Myocyte (in vitro differentiated cells): ENCODE measurements around the gene PRPH. TPM values are rescaled to one million over a fixed set of nuclear protein-coding genes. Genes with fewer than 3 reads are reported as not detected.
"Not testable (repeated sequence)": the region's sequence is repeated elsewhere in the genome, so short reads cannot be mapped to it uniquely, and the experiment has no call there.

Source experiments
- DNase-seq: peaks from one replicate; pipeline ENCODE4 v3.0.0-alpha.2; 2012; ENCODE audit warnings: low read depth
- polyA plus RNA-seq: library from polyadenylated mRNA; unstranded; fragments of >200 nt; gene quantifications from one replicate; pipeline ENCODE4 v1.2.1, GENCODE V29; 2012; ENCODE audit warnings: missing spikeins
- total RNA-seq: library from RNA; depleted of rRNA; stranded (reverse); fragments of >200 nt; gene quantifications from 2 replicates; pipeline ENCODE4 v1.2.3, GENCODE V29; 2014

Gene PRPH
- 0.05 TPM in 1 of 2 replicates, not detected in the other for total RNA-seq
- 0.34 TPM for polyA plus RNA-seq

DNA sequence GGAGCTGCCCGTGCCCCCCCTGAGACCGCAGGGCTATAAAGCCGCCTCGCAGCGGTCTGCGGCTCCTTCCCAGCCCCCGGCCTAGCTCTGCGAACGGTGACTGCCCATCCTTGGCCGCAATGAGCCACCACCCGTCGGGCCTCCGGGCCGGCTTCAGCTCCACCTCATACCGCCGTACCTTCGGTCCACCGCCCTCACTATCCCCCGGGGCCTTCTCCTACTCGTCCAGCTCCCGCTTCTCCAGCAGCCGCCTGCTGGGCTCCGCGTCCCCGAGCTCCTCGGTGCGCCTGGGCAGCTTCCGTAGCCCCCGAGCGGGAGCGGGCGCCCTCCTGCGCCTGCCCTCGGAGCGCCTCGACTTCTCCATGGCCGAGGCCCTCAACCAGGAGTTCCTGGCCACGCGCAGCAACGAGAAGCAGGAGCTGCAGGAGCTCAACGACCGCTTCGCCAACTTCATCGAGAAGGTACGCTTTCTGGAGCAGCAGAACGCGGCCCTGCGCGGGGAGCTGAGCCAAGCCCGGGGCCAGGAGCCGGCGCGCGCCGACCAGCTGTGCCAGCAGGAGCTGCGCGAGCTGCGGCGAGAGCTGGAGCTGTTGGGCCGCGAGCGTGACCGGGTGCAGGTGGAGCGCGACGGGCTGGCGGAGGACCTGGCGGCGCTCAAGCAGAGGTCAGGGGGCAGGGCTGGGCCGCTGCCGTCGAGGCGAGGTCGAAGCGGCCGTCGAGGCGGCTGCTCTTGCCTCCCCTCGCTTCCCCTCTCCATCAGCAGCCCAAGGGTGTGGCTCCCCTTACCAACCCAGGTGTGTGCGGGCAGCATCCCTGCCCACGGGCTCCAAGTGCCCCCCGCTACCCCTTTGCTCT, at the start of gene PRPH:
Gene PRPH, plus strand, starts transcription at position 66 of the 855 bp plus-strand sequence. Its CDS starts 54 bp downstream, at position 120.
- DNase-seq = no peak

DNA sequence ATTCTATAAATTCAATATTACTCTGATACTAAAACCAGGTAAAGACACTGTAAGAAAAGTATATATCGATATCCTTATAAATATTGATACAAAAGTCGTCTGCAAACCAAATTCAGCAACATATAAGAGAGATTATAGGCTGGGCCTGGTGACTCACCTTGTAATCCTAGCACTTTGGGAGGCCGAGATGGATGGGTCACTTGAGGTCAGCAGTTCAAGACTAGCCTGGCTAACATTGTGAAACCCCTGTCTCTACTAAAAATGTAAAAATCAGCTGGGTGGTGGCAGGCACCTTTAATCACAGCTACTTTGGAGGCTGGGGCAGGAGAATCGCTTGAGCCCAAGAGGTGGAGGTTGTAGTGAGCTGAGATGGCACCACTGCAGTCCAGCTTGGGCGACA, 43.6 kb upstream of the PRPH start:
- DNase-seq = no peak

DNA sequence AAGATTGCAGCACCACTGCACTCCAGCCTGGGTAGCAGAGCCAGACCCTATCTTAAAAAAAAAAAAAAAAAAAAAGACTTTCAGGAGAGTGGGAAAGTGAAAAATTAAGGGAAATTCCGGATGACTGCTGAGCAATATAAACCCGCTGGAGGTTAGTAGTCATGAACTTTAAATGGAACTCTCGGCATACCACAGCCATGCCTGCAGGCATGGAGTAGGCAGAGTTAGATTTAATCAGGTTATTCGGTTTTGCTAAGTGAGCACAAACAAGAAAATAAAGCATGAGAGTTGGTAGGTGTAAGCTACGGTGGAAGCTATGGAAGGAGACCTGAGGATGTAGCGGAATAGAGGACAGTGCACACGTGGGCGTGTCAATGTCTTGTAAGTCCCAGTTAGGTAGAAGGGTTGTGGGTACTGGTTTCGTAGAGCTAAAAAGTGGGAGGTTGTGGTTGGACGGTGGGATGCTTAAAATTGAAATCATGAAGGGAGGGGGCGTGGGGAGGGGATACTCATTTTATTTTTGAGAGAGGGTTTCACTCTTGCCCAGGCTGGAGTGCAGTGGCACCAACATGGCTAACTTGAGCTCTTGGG, 41.8 kb upstream of the PRPH start:
- no peak for DNase-seq

DNA sequence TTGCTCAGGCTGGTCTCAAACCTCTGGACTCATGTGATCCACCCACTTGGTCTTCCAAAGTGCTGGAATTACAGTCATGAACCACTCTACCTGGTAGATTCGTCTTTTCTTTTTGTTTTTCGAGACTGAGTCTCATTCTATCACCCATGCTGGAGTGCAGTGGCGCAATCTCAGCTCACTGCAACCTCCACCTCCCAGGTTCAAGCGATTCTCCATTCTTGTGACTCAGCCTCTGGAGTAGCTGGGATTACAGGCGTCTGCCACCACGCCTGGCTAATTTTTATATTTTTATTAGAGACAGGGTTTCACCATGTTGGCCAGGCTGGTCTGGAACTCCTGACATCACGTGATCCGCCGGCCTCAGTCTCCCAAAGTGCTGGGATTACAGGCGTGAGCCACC, 39.5 kb upstream of the PRPH start:
- DNase-seq = not testable (repeated sequence)

DNA sequence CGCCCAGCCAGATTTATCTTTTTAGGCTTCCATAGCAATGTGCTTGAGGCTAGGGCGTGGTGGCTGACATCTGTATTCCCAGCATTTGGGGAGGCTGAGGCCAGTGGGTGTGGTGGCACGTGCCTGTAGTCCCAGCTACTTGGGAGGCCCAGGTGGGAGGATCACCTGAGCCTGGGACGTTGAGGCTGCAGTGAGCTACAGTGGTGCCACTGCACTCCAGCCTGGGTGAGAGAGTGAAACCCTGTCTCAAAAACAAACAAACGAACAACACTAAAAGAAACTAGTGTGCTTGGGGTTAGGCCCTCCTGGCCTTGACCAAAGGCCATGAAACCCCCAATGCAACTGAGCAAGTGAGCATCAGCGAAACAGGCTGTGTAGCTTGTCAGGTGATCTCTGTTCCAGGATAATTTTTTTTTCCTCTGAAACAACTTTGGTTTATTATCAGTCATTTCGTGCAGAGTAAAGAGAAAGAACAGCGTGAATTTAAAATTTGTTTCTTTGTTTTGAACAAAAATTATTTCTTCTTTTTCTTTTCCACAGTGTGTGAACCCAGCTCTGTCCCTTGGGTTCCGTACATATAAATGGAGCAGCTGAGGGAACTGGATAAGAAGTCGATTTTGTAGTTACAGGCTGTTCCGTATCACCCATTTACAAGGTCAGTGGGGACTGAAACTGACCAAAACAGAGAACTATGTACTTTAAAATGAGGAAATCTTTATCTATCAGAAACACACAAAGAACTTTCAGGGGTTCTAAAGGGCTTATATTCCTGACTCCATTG, 38.9 kb upstream of the PRPH start:
- DNase-seq = no peak

DNA sequence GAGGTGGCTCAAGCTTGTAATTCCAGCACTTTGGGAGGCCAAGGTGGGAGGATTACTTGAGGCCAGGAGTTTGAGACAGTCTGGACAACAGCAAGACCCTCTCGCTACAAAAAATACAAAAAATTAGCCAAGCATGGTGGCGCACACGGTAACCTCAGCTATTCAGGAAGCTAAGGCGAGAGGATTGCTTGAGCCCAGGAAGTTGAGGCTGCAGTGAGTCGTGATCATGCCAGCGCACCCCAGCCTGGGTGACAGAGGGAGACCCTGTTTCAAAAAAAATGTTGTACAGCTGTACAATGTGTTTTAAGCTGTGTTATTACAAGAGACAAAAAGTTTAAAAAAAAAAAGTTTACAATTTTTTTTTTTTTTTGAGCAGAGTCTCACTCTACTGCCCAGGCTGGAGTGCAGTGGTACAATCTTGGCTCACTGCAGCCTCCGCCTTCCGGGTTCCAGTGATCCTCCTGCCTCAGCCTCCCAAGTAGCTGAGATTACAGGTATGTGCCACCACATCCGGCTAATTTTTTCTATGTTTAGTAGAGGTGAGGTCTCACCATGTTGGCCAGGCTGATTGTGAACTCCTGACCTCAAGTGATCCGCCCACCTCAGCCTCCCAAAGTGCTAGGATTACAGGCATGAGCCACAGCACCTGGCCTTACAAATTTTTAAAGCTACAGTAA, 37.3 kb upstream of the PRPH start:
- DNase-seq = not testable (repeated sequence)

DNA sequence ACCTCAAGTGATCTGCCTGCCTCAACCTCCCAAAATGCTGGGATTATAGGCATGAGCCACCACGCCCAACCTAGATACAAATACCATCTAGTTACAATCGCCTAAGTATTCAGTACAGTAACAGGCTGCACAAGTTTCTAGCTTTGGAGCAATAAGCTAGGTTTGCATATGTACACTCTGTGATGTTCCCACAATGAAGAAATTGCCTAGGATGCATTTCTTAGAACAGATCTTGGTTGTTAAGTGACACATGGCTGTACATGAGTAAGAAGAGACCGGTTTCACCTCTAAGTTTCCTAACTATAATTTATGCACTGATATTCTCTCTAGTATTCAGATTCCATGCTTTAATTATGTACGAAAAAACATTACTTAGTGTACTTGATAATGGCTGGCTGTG, 35.5 kb upstream of the PRPH start:
- DNase-seq = no peak

DNA sequence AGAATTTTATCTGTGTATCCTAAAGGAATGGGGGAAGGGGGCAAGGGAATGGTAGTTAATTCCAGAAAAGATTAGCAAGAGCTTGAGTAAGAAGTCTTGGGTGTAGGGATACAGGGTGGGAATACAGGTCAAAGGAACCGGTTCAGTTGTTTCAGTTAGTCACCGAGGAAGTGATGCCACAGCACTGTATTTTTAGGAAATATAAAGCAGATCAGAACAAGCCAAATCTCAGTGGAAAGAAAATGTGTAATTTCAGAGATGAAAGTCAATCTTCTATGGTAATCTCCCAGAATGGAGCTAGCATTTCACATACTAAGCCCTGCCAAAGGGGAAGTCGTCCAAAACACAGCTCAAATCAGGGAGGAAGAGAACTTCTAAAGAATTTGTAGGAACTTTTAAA, 34.8 kb upstream of the PRPH start:
- DNase-seq = no peak

DNA sequence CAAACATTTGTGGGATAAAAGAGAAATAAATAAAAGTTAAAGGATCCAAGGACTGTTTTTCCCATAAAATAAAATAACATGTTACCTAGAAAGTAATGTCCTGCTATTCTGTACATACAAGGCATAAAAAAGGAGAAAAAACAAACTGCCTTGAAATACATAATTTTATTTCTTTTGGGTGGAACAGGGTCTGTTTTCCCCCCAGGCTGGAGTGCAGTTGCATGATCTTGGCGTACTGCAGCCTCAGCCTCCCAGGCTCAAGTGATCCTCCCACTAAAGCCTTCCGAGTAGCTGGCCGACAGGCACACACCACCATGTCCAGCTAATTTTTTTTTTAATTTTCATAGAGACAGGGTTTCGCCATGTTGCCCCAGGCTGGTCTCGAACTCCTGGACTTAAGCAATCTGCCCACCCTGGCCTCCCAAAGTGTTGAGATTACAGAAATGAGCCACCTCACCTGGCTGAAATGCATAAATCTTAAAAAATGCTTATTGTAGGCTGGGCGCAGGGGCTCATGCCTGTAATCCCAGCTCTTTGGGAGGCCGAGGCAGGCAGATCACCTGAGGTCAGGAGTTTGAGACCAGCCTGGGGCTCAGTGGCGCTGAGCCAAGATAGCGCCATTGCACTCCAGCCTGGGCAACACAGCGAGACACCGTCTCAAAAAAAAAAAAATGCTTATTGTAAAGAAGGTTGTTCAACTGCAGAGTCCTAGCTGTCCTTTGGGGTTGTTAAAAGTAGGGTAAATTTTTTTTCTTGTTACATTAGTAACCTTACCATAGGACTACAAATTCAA, 34.2 kb upstream of the PRPH start:
- DNase-seq = no peak

DNA sequence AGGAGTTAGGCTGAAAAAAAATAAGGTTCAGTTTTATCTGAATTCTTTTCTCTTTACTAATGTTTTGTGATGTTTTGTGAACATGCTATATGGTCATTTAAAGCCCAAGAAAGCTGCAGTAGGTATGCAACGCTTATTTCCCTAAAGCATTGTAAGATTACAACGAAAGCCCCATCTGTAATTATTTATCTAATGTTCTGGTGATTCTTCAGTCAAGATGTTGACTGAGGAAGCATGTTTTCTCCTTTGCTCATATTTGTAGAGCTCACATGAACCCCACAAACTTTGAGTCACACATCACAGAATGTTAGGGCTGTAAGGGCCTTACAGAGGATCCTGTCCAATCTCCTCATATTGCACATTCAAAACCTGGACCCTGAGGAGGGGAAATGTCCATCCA, 33.2 kb upstream of the PRPH start:
- DNase-seq = no peak

DNA sequence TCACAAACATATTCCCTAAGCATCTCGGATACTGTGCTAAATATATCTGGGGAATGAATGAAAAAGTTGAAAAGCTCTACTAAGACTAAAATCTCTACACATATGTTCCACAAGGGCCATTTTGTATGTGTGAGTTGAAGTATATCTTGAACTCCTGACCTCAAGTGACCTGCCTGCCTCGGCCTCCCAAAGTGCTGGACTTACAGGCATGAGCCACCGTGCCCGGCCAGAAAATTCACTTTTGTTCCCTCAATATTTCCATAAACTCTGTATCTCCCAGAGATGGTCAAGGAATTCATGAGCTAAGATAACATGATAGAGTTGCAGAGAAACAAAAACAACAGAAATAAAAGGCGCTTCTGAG, 31.6 kb upstream of the PRPH start:
- no peak for DNase-seq

DNA sequence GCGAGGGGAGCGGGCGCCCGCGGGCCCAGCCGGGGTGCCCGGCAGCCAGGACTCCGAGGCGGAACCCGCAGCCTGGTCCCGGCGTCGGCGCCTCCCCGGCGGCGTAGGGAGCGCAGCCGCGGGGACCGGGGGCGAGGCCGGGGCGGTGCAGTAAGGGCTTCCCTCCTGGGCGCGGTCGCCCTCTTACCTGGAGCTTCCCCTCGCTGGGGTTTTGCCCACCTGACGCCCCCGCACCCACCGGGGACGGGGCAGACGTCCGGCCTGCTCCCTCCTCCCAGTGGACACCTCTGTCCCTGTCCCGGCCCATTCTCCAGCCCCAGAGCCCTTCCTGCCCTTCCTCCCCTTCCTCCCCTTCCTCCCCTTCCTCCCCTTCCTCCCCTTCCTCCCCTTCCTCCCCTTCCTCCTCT, 30.5 kb upstream of the PRPH start:
- DNase-seq = no peak

DNA sequence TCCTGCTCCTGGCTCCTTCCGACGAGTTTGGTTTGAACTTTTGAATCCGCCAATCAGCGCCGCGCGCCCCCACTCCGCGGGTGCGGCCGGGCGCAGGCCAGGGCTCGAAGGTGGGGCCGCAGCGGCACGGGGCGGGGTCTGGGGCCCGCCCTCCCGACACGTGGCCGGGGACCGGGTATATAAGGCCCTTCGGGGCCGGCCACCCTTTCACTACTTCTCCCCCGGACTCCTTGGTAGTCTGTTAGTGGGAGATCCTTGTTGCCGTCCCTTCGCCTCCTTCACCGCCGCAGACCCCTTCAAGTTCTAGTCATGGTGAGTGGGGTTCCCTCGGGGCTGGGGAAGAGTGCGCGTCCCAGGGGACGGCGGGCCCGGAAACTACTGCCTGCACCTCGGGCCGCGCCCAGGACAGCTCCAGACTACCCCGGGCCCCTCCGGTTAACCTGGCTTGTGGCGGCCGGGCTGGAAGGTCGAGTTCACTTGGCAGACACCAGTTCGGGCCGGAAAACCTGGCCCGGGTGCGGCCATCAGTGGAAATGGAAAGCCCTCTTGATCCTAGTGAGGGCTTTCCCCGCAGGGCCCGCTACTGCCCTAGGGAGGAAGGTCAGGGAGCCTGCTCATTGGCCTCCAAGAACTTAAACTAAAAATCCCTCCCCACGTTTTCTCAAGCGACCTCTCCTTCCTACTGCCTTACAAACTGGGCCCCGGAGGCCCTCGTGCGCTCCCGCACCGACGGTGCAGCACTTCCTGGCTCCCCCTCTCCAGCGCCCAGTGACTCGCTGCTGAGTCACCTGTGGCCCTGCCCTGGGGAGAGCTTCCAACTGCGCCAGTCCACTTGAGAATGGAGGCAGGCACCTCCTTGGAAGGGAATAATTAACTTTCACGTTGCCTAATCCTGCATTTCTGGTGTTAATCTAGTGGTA, 29.8 kb upstream of the PRPH start, which contains the start of gene TUBA1C:
Gene TUBA1C, plus strand, starts transcription at position 210 of the 920 bp plus-strand sequence. Its CDS starts 100 bp downstream, at position 310.
- peak; percentile 94 for DNase-seq

DNA sequence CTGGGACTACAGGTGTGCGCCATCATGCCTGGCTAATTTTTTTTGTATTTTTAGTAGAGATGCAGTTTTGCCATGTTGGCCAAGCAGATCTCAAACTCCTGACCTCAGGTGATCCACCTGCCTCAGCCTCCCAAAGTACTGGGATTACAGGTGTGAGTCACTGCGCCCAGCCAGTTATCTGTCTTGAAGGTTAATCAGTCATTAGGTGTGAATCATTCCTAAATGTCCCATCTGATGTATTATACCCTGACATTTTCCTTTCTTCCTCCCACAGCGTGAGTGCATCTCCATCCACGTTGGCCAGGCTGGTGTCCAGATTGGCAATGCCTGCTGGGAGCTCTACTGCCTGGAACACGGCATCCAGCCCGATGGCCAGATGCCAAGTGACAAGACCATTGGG, 25.8 kb upstream of the PRPH start:
- not testable (repeated sequence) for DNase-seq

DNA sequence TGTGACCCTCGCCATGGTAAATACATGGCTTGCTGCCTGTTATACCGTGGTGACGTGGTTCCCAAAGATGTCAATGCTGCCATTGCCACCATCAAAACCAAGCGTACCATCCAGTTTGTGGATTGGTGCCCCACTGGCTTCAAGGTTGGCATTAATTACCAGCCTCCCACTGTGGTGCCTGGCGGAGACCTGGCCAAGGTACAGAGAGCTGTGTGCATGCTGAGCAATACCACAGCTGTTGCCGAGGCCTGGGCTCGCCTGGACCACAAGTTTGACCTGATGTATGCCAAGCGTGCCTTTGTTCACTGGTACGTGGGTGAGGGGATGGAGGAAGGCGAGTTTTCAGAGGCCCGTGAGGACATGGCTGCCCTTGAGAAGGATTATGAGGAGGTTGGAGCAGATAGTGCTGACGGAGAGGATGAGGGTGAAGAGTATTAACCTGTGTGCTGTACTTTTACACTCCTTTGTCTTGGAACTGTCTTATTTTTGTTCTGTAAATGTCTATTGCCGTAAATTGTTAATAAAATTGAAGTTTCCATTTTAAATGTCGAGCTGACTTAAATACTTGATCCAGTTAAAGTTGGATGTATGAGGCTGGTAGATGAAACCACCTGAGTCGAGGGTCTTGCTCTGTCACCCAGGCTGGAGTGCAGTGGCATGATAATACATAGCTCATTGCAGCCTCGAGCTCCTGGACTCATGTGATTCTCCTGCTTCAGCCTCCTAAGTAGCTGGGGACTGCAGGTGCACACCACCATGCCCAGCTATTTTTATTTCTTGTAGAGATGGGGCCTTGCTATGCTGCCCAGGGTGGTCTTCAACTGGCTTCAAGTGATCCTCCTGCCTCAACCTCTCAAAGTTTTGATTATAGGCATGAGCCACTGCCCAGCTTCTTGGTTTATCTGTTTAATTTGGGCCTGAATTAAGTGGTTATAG, 21.9 kb upstream of the PRPH start:
- no peak for DNase-seq

DNA sequence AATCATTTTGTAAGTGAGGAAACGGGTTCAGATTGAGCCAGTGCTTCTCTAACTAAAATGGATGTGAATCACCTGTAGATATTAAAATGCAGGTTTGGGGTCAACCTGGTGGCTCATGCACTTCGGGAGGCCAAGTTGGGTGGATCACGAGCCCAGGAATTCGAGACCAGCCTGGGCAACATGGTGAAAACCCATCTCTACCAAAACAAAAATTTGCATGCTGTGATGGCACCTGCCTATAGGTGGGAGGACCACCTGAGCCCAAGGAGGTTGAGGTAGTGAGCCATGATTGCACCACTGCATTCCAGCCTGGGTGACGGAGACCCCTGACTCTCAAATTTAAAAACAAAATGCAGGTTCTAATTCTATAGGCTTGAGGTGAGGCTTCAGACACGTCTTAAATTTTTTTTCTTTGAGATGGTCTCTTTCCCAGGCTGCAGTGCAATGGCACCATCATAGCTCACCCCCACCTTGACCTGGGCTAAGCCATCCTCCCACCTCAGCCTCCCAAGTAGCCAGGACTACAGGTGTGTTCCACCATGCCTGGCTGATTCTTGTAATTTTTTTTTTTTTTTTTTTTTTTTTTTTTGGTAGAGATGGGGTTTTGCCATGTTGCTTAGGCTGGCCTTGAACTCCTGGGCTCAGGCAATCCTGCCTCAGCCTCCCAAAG, 21.1 kb upstream of the PRPH start:
- no peak for DNase-seq

DNA sequence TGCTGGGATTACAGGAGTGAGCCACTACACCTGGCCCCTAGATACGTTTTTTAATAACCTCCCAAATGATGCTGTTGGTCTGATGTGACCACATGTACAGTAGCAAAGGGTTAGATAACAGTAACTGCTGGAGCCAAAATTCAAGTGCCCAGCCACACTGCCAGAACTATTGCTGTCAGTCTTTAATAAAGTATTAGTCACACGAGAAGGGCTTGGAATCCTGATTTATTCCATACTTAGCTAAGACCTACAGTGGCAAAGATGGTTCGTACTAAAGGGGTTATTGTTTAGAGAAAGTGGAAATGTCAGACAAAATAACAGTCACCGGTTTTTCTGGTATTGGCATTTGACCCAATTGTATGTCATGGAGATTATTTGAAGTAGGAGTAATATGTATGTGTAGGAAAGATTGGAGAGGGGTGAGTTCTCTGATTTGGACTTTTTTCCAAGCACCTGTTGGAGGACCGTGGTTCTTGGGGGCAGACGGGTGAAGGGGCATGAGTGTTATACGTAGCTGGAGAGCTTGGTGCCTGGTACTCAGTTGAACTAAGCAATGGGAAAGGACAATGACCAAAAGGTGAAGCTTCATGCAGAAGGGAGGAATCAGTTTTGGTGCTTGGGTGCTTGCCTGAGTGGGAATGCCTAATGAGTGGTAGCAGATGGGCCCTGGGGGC, 20.4 kb upstream of the PRPH start:
- peak; percentile 46 for DNase-seq
